LoVo (cell line): ENCODE results near the gene ELN.
"Not testable (repeated sequence)": the region's sequence is repeated elsewhere in the genome, so short reads cannot be mapped to it uniquely, and the experiment has no call there.

Experiments used
- DNase-seq: peaks from one replicate; pipeline ENCODE4 v3.0.0-alpha.2; 2016; ENCODE audit warnings: low spot score

ELN gene

GRCh38 chr7:74027683-74028320, at the start of gene ELN:
Gene ELN (plus strand): TSS chr7:74028173. CDS start chr7:74028188, 15 bp downstream.
- DNase-seq = no peak

GRCh38 chr7:73978661-73979563, 49.1 kb upstream of the ELN start:
- peak; percentile 91 for DNase-seq

- DNase-seq = not testable (repeated sequence)
Observed at GRCh38 chr7:73979656-73980055, 48.3 kb upstream of the ELN start.

- DNase-seq = no peak
Observed at GRCh38 chr7:73980206-73980605, 47.8 kb upstream of the ELN start.

DNA sequence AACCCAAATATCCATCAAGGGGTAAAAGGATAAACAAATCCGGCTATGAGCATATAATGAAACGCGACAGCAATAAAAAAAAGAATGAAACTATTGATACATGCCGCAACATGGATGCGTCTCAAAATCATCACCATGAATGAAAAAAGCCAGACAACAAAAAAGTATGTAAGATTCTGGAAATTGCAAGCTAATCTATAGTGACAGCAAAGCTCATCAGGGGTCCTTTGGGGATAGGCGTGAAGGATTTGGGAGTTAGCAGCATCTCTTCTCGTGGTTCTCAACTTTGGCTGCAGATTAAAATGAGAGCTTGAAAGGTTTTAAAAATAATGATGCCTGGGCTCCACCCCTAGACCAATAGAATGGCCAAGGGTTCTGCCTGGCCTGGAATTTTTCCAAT, 46.0 kb upstream of the ELN start:
- DNase-seq = no peak

DNA sequence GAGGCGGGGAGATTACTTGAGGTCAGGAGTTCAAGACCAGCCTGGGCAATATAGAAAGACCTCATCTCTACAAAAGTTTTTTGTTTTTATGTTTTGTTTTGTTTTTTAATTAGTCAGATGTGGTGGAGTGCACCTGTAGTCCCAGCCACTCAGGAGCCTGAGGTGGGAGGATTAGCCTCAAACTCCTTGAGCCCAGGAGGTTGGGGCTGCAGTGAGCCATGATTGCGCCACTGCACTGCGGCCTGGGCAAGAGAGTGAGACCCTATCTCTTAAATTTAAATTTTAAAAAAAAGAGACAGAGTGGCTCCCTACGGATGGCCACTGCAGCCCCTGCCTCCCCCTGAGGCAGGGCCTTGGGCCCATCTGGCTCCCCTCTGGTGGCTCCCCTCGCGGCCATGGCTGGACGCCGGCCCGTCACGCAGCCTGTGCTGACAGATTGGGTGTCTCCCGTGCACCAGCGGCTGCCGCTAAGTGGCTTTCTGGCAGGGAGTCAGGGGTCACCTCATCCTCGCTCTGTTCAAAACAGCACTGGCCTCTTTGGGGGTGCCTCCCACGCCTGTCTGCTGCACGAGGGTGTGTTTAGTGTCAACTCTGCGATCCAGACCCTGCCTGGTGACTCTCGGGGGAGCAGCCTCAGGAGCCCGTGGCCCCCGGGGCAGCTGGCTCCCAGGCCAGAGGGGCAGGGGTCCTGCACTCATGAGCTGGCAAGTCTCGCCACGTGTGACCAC, 44.4 kb upstream of the ELN start:
- DNase-seq = no peak

- DNase-seq = no peak
Observed at GRCh38 chr7:73984481-73985205, 43.3 kb upstream of the ELN start.

GRCh38 chr7:73985737-73986141, 42.2 kb upstream of the ELN start:
- DNase-seq = no peak

- DNase-seq = no peak
Observed at GRCh38 chr7:73986158-73986631, 41.8 kb upstream of the ELN start.

DNA sequence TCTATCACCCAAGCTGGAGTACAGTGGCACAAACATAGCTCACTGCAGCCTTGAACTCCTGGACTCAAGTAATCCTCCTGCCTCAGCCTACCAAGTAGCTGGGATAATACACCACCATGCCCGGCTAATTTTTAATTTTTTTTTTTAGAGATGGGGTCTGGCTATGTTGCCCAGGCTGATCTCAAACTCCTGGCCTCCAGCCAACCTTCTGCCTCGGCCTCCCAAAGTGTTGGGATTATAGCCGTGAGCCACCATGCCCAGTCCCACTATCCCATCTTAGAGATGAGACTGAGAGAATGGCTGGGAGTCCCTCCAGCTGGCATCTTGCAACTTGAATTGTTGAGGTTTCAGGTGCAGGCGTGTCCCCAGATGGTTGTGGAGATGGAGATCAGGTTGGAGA, 40.7 kb upstream of the ELN start:
- DNase-seq = no peak

DNA sequence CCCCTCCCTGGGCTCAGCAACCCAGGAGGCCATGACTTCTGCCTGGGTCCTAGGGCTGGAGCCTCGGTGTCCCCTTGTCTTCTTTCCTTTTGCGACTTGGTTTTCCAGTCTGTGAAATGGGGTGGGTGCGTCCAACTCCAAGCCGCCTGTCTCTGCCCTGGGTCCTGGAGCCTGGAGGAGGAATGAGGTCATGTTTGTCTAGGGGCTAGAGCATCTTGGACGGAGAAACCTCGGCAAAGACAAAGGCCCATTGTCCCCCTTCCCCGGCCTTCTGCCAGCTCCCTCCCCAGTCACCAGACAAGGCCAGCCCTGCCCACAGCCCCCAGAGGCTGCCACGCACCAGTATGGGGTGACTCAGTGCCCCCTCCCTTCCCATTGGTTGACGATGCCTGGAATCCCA, 39.8 kb upstream of the ELN start:
- no peak for DNase-seq

DNA sequence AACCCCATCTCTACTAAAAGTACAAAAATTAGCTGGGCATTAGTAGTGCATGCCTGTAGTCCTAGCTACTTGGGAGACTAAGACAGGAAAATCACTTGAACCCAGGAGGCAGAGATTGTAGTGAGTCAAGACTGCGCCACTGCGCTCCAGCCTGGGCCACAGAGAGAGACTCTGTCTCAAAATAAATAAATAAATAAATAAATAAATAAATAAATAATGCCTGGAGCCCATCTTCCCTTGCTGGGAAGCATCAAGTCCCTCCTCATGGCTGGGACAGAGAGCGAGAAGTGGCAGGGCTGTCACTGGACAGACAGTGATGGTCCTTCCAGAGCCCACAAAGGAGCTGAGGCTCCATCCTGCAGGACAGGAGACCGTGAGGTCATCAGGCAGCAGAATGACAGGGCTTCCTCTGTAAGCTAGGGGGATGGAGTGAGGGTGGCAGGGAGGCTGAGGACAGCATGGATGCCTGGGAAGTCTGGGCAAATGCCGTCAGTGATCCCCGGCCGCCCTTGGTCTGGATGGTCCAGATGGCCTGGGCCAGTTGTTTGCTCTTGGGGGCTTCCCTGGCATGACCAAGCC, 36.4 kb upstream of the ELN start:
- no peak for DNase-seq

- DNase-seq = no peak
Observed at GRCh38 chr7:73992101-73992562, 35.8 kb upstream of the ELN start.

DNA sequence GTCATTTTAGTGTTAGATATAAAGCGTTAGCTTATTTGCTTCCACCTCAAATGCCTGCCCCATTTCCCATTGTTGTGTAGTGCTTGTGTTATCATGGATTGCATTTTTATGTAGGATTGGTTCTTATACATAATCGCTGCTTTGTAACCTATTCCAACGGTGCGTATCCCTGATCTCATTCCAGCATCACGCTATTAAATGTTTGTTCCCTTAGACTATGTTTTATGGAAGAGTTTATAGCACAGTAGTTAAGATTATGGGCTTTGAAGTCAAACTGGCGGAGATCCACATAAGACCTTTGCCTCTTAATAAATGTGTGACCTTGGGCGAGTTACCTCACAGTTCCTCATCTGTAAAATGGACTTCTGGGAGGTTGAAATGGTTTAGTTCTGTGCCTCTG, 34.0 kb upstream of the ELN start:
- no peak for DNase-seq

DNA sequence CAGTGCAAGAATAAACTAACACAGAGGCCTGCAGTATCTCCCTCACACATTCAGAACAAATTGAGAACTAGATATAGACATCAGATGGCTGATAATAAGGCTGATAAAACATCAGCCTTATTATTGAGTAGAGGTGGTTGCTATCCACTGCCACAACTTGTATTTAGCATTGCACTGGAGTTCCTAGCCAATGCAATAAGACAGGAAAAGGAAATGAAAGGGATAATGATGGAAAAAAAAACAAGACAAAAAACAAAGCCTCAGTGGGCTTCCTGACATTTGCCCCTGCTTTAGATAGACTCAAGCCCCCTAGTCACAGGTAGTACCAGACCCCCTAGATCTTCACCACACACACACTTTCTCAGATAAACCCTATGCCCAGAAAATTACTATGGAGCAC, 33.2 kb upstream of the ELN start:
- DNase-seq = no peak

GRCh38 chr7:73995330-73995729, 32.6 kb upstream of the ELN start:
- DNase-seq = no peak

GRCh38 chr7:73995821-73996511, 32.0 kb upstream of the ELN start:
- no peak for DNase-seq

DNA sequence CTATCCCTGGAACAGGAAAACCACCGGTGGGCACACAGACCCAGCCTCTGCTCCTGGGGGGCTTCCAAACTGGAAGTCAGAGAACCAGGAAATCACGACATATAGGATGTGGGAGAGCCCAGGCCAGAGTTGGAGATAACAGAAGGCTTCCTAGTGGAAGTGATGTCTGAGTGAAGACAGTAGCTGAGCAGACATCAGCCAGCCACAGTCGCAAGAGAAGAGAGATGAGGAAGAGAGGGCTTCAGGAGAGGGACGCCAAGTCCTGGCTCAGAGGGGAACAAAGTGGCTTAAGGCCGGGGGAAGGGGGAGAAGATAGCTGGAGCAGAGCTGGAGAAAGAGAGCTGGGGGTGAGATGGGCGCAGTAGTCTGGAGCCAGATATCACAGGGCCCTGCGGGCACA, 30.9 kb upstream of the ELN start:
- DNase-seq = no peak

DNA sequence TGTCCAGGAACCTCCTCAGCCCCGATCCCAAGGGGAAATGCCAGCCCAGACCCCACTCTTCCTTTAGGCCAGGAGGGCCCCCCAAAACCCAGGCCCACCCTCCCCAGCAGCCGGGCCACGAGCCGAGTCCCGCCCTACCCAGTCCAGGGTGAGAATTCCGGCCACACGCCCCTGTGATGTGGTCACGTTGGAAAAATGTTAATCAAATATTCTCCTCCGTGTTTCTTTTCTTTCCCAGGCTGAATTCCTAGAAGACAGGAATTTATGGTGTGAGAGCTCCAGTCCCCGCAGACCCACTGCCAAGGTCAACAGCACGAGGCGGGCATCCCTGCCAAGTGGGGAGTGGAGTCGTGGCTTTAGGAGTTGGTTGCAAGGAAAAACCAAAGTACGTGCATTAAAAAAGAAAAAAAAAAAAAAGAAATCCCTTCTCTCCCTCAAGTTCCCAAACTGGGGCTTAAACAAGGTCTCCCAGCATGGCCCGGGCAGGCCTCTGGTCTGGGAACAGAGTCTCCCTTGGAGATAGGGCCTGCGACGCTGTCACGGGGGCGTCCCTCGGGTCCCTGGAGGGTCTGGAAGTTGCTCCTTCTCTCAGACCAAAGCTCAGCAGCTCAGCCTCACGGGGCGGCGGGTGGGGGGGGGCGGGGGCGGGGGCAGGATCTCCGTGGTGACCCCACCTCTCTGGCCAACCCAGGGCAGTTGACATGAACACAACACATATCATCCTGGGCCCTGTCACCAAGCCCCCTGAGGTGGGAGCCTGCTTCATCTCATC, 28.1 kb upstream of the ELN start:
- peak; percentile 23 for DNase-seq

DNA sequence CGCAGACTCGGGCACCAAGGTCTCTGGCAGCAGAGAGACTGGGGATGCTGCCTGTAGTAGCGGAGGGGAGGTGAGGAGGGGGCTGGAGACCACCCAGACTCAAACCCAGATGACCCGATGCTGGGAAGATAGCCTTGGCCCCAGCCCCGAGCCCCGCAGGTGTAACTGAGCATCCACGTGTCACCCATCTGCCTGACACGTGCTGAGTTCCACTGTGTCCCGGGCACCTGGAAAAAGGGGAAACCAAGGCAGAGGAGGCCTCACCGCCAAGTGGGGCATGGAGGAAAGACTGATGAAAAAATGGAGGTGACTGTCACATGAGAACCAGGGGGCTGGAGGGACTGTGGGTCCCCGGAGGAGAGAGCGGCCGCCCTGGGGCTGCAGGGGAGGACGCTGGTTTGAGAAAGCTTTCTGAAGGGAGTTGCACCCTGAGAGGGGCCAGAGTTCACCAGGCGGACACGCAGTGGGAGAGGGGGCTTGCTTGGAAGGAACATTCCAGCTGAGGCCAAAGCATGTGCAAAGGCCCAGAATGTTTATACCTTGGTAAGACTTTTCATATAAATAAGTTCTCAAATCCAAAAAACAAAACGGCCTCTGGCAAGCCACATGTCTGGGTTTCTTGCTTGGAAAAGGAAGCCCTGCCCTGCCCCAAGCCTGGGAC, 27.4 kb upstream of the ELN start:
- DNase-seq = no peak
